ENCODE results near the gene ETS1. TPM values are rescaled to one million over a fixed set of nuclear protein-coding genes. Genes with fewer than 3 reads are reported as not detected.
A peak's percentile ranks its signal among the peaks of the same experiment; 100 is the strongest.

Gene ETS1
- total RNA-seq, 1 donor from 2014 or later, result 121 TPM

GRCh38 chr11:128519338-128519737 is 68.0 kb downstream of the ETS1 start:
- DNase-seq (no peak), ATAC-seq (no peak)
- Histone ChIP-seq H3K36me3 (no peaks in the 10 kb centered on the region), H3K27me3 (no peaks in the 10 kb centered on the region), H3K4me3 (peak overlapping the region; percentile 74), H3K27ac (peak overlapping the region; percentile 94), H3K4me1 (peaks cover 44% of the 10 kb centered on the region), H3K9me3 (no peaks in the 10 kb centered on the region)
- TF ChIP-seq CTCF (IDR thresholded peaks at IDR 0.05), result no peak
- intact Hi-C loops (cut with DNase I), result loop anchor here (5.0 kb wide), 1 partner anchor 33 kb away; no protein-coding TSS in a partner anchor

GRCh38 chr11:128518493-128519207 is 68.7 kb downstream of the ETS1 start:
- Histone ChIP-seq H3K36me3 (no peaks in the 10 kb centered on the region), H3K27me3 (no peaks in the 10 kb centered on the region), H3K9me3 (no peaks in the 10 kb centered on the region), H3K27ac (peak overlapping the region; percentile 94), H3K4me1 (peaks cover 44% of the 10 kb centered on the region), H3K4me3 (peak overlapping the region; percentile 74)
- no peak for ATAC-seq
- intact Hi-C loops (cut with DNase I), result loop anchor here (5.0 kb wide), 1 partner anchor 34 kb away; no protein-coding TSS in a partner anchor
- no peak for DNase-seq
- no peak for TF ChIP-seq CTCF (IDR thresholded peaks at IDR 0.05)

- Histone ChIP-seq H3K27me3 (no peaks in the 10 kb centered on the region), H3K4me1 (peaks cover 43% of the 10 kb centered on the region), H3K27ac (peak overlapping the region; percentile 94), H3K36me3 (peaks cover 9% of the 10 kb centered on the region), H3K4me3 (peak overlapping the region; percentile 74), H3K9me3 (no peaks in the 10 kb centered on the region)
- DNase-seq (no peak), ATAC-seq (no peak)
- intact Hi-C loops (cut with DNase I), result loop anchor here (5.0 kb wide), 1 partner anchor 35 kb away; no protein-coding TSS in a partner anchor
- TF ChIP-seq CTCF (IDR thresholded peaks at IDR 0.05), result no peak
Measured at GRCh38 chr11:128517451-128518230, 69.7 kb downstream of the ETS1 start.

- DNase-seq (no peak), ATAC-seq (no peak)
- no peak for TF ChIP-seq CTCF (IDR thresholded peaks at IDR 0.05)
- H3K27ac ChIP-seq, result peak overlapping the region; percentile 9
- H3K4me3 ChIP-seq, result peak overlapping the region; percentile 74
- H3K4me1 ChIP-seq, result peaks cover 48% of the 10 kb centered on the region
- peaks cover 16% of the 10 kb centered on the region for H3K36me3 ChIP-seq
- intact Hi-C loops (cut with DNase I), result loop anchor here (5.0 kb wide), 1 partner anchor 35 kb away; no protein-coding TSS in a partner anchor
- no peaks in the 10 kb centered on the region for H3K27me3 ChIP-seq
- no peaks in the 10 kb centered on the region for H3K9me3 ChIP-seq
Measured at GRCh38 chr11:128516886-128517285, 70.5 kb downstream of the ETS1 start.

GRCh38 chr11:128515826-128516778 is 71.3 kb downstream of the ETS1 start:
- ATAC-seq, result no peak
- Histone ChIP-seq H3K36me3 (peaks cover 16% of the 10 kb centered on the region), H3K27me3 (no peaks in the 10 kb centered on the region), H3K4me1 (peaks cover 56% of the 10 kb centered on the region), H3K27ac (peak overlapping the region; percentile 9), H3K9me3 (no peaks in the 10 kb centered on the region), H3K4me3 (peak overlapping the region; percentile 74)
- TF ChIP-seq CTCF (IDR thresholded peaks at IDR 0.05), result no peak
- no peak for DNase-seq
- intact Hi-C loops (cut with DNase I), result loop anchor here (5.0 kb wide), 1 partner anchor 36 kb away; no protein-coding TSS in a partner anchor

All from upper lobe of right lung (tissue), 1 donor.